PC-9 (cell line): Measurements from ENCODE around the gene MIEN1.

Experiments
- CTCF ChIP-seq: fragments of 200-600 bp; sonication (generic); conservative IDR thresholded peaks from 2 replicates; pipeline ENCODE4 v1.6.1; 2017; ENCODE audit warnings: mixed run types, antibody characterized with exemption, mild to moderate bottlenecking, moderate library complexity
- EZH2 ChIP-seq: fragments of 200-600 bp; sonication (generic); IDR thresholded peaks from 2 replicates; pipeline ENCODE4 v1.8.0; 2017; ENCODE audit warnings: antibody characterized with exemption, low read depth

- no peak for TF ChIP-seq CTCF
- no peak for TF ChIP-seq EZH2
These were observed 966 bp downstream of the MIEN1 start for GRCh38 chr17:39729280-39729851.
